ENCODE measurements around the gene PROB1. TPM values are rescaled to one million over a fixed set of nuclear protein-coding genes. Genes with fewer than 3 reads are reported as not detected.

The PROB1 gene
- total RNA-seq, 1 experiment from 2014 or later, result 3.4 TPM

DNA sequence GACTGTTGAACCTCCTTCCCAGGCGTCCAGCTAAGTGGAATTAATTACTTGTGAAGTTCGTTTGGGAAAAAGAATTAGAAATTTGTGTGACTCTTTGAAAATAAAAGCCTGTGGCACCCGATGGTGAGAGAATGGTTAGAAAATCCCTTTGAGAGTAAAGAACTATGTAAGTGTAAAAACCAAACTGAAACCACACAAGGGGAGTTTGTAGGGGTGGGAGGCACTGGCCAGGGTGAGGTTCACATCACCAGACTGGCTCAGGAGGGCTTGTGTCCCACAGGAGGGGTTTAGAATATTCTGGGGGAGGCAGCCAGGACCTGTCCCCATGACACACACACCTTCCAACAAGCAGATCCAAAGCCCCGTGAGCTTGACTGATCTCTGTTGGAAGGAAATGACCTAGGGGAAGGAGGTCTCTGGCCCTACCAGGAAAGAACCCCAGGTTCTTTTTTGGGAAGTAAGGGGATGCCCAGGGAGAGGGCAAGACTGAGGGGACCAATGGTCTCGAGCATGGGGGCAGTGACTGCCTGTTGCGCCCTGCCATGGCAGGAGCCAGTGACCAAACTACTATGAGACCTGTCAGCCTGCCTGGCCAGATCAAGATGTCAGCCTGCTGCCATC is 4.7 kb upstream of the PROB1 start:
- Histone ChIP-seq H2BK20ac (ENCODE audit: low read depth, low read length, poor library complexity, severe bottlenecking) (no peak overlapping the region), H3K9ac (ENCODE audit: extremely low read depth, insufficient read length, low read length) (no peak overlapping the region), H3K23me2 (ENCODE audit: insufficient read length, low read depth, low read length, poor library complexity, severe bottlenecking) (peaks cover 3% of the 10 kb centered on the region), H2BK12ac (ENCODE audit: insufficient read length, low read depth, low read length) (no peak overlapping the region), H2BK5ac (ENCODE audit: insufficient read length, low read length) (no peak overlapping the region), H3T11ph (ENCODE audit: low read length) (no peak overlapping the region), H2AK5ac (ENCODE audit: insufficient read length, low read length) (no peak overlapping the region), H3K79me2 (ENCODE audit: insufficient read depth, low read length) (no peaks in the 10 kb centered on the region), H4K20me1 (ENCODE audit: control insufficient read depth, insufficient read depth, insufficient read length) (no peaks in the 10 kb centered on the region), H2BK15ac (ENCODE audit: low read depth, low read length) (no peak overlapping the region), H3K23ac (ENCODE audit: insufficient read length, low read depth, low read length) (no peak overlapping the region), H2AFZ (ENCODE audit: low read length) (no peak overlapping the region), H3K27ac (ENCODE audit: insufficient read length, low read depth, low read length) (no peak overlapping the region), H3K14ac (ENCODE audit: insufficient read depth, low read length) (no peak overlapping the region), H4K8ac (replicated peaks; ENCODE audit: insufficient read length, low read depth, low read length) (no peak overlapping the region), H3K79me1 (ENCODE audit: insufficient read depth, low read depth, low read length, poor library complexity, severe bottlenecking) (no peaks in the 10 kb centered on the region), H3K18ac (ENCODE audit: insufficient read length, low read depth, low read length) (no peak overlapping the region), H3K4me2 (ENCODE audit: insufficient read depth, insufficient read length, low read length) (no peak overlapping the region), H2BK120ac (ENCODE audit: low read depth, low read length, poor library complexity, severe bottlenecking) (no peak overlapping the region), H3K27me3 (ENCODE audit: insufficient read depth, low read length) (no peaks in the 10 kb centered on the region; the same call in 1 of the 2 replicates), H4K91ac (ENCODE audit: insufficient read length, low read depth, low read length) (no peak overlapping the region), H3K4ac (ENCODE audit: low read depth, low read length) (no peak overlapping the region), H3K4me1 (ENCODE audit: insufficient read depth, low read length) (peaks cover 6% of the 10 kb centered on the region; the same call in 1 of the 2 replicates), H4K5ac (ENCODE audit: insufficient read length, low read depth, low read length) (no peak overlapping the region), H3K56ac (ENCODE audit: insufficient read length, low read depth, low read length) (no peak overlapping the region), H3K9me3 (ENCODE audit: control insufficient read depth, low read depth, low read length) (no peaks in the 10 kb centered on the region)
- Mint-ChIP-seq H3K4me1 (peaks cover 26 to 36% of the 10 kb centered on the region in 2 experiments), H3K36me3 (ENCODE audit: insufficient read depth in 1 of 3, low read depth in 3 of 3) (peaks cover 4 to 26% (median 16%) of the 10 kb centered on the region in 3 experiments), H3K4me3 (no peak overlapping the region), H3K27me3 (ENCODE audit: low read depth) (peaks cover 6% of the 10 kb centered on the region), H3K9me3 (no peaks in the 10 kb centered on the region), H3K27ac (no peak overlapping the region)
- WGBS (ENCODE audit: extremely low coverage, insufficient read length, low lambda C conversion rate), result no CpG with 5 or more reads among the region's 6 CpGs
- TF ChIP-seq CTCF (conservative IDR thresholded peaks at IDR 0.05), result no peak
- no peak for DNase-seq
